MM.1S (cell line): ENCODE measurements around the gene WDFY4.

ENCODE experiments used
- EZH2 ChIP-seq: fragments of 300-600 bp; sonication (generic); optimal IDR thresholded peaks from 2 replicates; pipeline ENCODE3; 2017; ENCODE audit warnings: low read depth, mild to moderate bottlenecking, antibody characterized with exemption, low read length, mixed read lengths
- EZH2phosphoT487 ChIP-seq: fragments of 300-600 bp; sonication (generic); IDR thresholded peaks from 2 replicates; pipeline ENCODE4 v1.6.1; 2018; ENCODE audit warnings: antibody characterized with exemption, low read length
- TF ChIP-seq, protein P1 (sequence below): fragments of 300-600 bp; sonication (generic); IDR thresholded peaks from 2 replicates; pipeline ENCODE4 v1.5.1; 2016; ENCODE audit warnings: antibody characterized with exemption, low read length, mixed read lengths

- TF ChIP-seq, protein P1, sequence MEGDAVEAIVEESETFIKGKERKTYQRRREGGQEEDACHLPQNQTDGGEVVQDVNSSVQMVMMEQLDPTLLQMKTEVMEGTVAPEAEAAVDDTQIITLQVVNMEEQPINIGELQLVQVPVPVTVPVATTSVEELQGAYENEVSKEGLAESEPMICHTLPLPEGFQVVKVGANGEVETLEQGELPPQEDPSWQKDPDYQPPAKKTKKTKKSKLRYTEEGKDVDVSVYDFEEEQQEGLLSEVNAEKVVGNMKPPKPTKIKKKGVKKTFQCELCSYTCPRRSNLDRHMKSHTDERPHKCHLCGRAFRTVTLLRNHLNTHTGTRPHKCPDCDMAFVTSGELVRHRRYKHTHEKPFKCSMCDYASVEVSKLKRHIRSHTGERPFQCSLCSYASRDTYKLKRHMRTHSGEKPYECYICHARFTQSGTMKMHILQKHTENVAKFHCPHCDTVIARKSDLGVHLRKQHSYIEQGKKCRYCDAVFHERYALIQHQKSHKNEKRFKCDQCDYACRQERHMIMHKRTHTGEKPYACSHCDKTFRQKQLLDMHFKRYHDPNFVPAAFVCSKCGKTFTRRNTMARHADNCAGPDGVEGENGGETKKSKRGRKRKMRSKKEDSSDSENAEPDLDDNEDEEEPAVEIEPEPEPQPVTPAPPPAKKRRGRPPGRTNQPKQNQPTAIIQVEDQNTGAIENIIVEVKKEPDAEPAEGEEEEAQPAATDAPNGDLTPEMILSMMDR, result no peak
- no peak for TF ChIP-seq EZH2phosphoT487
- TF ChIP-seq EZH2, result no peak
Measured at GRCh38 chr10:48895803-48896195, 211.1 kb downstream of the WDFY4 start.
